ENCODE results near the gene DUSP15. TPM values are rescaled to one million over a fixed set of nuclear protein-coding genes. Genes with fewer than 3 reads are reported as not detected.

DUSP15 gene
- total RNA-seq, 1 donor from 2014 or later = 2.1 TPM

- no peak overlapping the region for H3K27ac Mint-ChIP-seq (ENCODE audit: unreplicated experiment)
- H3K36me3 Mint-ChIP-seq (ENCODE audit: low read depth, unreplicated experiment) = peaks cover 4% of the 10 kb centered on the region
- H3K27me3 Mint-ChIP-seq (ENCODE audit: unreplicated experiment) = peaks cover 16% of the 10 kb centered on the region
- no peak overlapping the region for H3K4me3 Mint-ChIP-seq (ENCODE audit: unreplicated experiment)
- no peak for DNase-seq (ENCODE audit: low spot score)
- TF ChIP-seq, protein P1, sequence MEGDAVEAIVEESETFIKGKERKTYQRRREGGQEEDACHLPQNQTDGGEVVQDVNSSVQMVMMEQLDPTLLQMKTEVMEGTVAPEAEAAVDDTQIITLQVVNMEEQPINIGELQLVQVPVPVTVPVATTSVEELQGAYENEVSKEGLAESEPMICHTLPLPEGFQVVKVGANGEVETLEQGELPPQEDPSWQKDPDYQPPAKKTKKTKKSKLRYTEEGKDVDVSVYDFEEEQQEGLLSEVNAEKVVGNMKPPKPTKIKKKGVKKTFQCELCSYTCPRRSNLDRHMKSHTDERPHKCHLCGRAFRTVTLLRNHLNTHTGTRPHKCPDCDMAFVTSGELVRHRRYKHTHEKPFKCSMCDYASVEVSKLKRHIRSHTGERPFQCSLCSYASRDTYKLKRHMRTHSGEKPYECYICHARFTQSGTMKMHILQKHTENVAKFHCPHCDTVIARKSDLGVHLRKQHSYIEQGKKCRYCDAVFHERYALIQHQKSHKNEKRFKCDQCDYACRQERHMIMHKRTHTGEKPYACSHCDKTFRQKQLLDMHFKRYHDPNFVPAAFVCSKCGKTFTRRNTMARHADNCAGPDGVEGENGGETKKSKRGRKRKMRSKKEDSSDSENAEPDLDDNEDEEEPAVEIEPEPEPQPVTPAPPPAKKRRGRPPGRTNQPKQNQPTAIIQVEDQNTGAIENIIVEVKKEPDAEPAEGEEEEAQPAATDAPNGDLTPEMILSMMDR (IDR thresholded peaks at IDR 0.05; ENCODE audit: unreplicated experiment) = no peak
- H3K9me3 Mint-ChIP-seq (ENCODE audit: unreplicated experiment) = no peaks in the 10 kb centered on the region
- H3K4me1 Mint-ChIP-seq (ENCODE audit: unreplicated experiment) = peaks cover 8% of the 10 kb centered on the region
Measured at GRCh38 chr20:31859998-31860380, 10.3 kb downstream of the DUSP15 start.

DNA sequence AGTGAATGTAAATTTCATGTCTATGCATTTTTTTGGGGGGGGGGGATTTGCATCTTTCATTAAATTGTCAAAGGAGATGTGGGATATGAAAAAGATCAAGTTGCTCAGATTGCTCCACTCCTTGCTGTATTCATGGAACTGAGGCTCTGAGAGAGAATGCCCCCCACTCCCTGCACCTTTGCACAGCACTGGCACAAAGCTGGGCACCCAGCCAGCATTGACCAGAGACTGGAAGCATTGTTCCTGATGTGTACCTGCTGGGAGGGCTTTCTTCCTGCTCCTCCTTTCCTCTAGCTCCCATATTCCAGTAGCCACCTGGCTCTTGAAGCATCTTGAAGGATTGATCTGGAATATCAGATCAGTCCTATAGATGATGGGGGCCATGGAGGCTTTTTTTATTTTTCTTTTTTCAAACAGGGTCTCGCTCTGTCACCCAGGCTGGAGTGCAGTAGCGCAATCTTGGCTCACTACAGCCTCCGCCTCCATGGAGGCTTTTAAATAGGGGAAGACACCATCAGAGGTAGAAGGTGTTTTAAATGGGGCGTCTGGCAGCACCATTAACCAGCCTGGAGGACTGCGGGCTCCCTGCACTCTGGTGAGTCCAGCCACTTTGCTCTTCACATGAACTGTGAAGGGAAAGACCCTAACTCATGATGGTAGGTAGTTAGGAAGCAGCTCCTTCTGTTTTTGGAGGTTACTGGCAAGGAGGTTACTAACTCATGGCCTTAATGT is 10.9 kb downstream of the DUSP15 start:
- no peak overlapping the region for H3K27ac Mint-ChIP-seq (ENCODE audit: unreplicated experiment)
- H3K27me3 Mint-ChIP-seq (ENCODE audit: unreplicated experiment) = peaks cover 16% of the 10 kb centered on the region
- TF ChIP-seq, protein P1 (IDR thresholded peaks at IDR 0.05; ENCODE audit: unreplicated experiment) = no peak
- peaks cover 4% of the 10 kb centered on the region for H3K36me3 Mint-ChIP-seq (ENCODE audit: low read depth, unreplicated experiment)
- no peak overlapping the region for H3K4me3 Mint-ChIP-seq (ENCODE audit: unreplicated experiment)
- peaks cover 8% of the 10 kb centered on the region for H3K4me1 Mint-ChIP-seq (ENCODE audit: unreplicated experiment)
- DNase-seq (ENCODE audit: low spot score) = no peak
- H3K9me3 Mint-ChIP-seq (ENCODE audit: unreplicated experiment) = no peaks in the 10 kb centered on the region

- H3K4me1 Mint-ChIP-seq (ENCODE audit: unreplicated experiment) = peaks cover 8% of the 10 kb centered on the region
- TF ChIP-seq, protein P1 (IDR thresholded peaks at IDR 0.05; ENCODE audit: unreplicated experiment) = no peak
- no peaks in the 10 kb centered on the region for H3K9me3 Mint-ChIP-seq (ENCODE audit: unreplicated experiment)
- H3K4me3 Mint-ChIP-seq (ENCODE audit: unreplicated experiment) = no peak overlapping the region
- peaks cover 16% of the 10 kb centered on the region for H3K27me3 Mint-ChIP-seq (ENCODE audit: unreplicated experiment)
- no peak for DNase-seq (ENCODE audit: low spot score)
- peaks cover 4% of the 10 kb centered on the region for H3K36me3 Mint-ChIP-seq (ENCODE audit: low read depth, unreplicated experiment)
- H3K27ac Mint-ChIP-seq (ENCODE audit: unreplicated experiment) = no peak overlapping the region
Measured at GRCh38 chr20:31858760-31859083, 11.6 kb downstream of the DUSP15 start.

- peaks cover 8% of the 10 kb centered on the region for H3K4me1 Mint-ChIP-seq (ENCODE audit: unreplicated experiment)
- no peak overlapping the region for H3K27ac Mint-ChIP-seq (ENCODE audit: unreplicated experiment)
- TF ChIP-seq, protein P1 (IDR thresholded peaks at IDR 0.05; ENCODE audit: unreplicated experiment) = no peak
- DNase-seq (ENCODE audit: low spot score) = no peak
- peaks cover 4% of the 10 kb centered on the region for H3K36me3 Mint-ChIP-seq (ENCODE audit: low read depth, unreplicated experiment)
- peaks cover 14% of the 10 kb centered on the region for H3K27me3 Mint-ChIP-seq (ENCODE audit: unreplicated experiment)
- no peak overlapping the region for H3K4me3 Mint-ChIP-seq (ENCODE audit: unreplicated experiment)
- H3K9me3 Mint-ChIP-seq (ENCODE audit: unreplicated experiment) = no peaks in the 10 kb centered on the region
Measured at GRCh38 chr20:31857861-31858759, 12.2 kb downstream of the DUSP15 start.

- DNase-seq (ENCODE audit: low spot score) = no peak
- Mint-ChIP-seq H3K36me3 (ENCODE audit: low read depth, unreplicated experiment) (peaks cover 4% of the 10 kb centered on the region), H3K9me3 (ENCODE audit: unreplicated experiment) (no peaks in the 10 kb centered on the region), H3K4me1 (ENCODE audit: unreplicated experiment) (no peaks in the 10 kb centered on the region), H3K27me3 (ENCODE audit: unreplicated experiment) (peaks cover 8% of the 10 kb centered on the region), H3K4me3 (ENCODE audit: unreplicated experiment) (no peak overlapping the region), H3K27ac (ENCODE audit: unreplicated experiment) (no peak overlapping the region)
- TF ChIP-seq, protein P1 (IDR thresholded peaks at IDR 0.05; ENCODE audit: unreplicated experiment) = no peak
Measured at GRCh38 chr20:31856516-31856915, 13.8 kb downstream of the DUSP15 start.
